Neural progenitor cell (in vitro differentiated cells): Measurements from ENCODE around the gene PDLIM4.

Source experiments
- EZH2phosphoT487 ChIP-seq: fragments of 200-600 bp; sonication (generic); IDR thresholded peaks from 2 replicates; pipeline ENCODE4 v1.6.1; 2017; ENCODE audit warnings: antibody characterized with exemption
- TF ChIP-seq, protein P1 (sequence below): fragments of 200-600 bp; sonication (generic); IDR thresholded peaks from 2 replicates; pipeline ENCODE4 v1.5.1; 2017; ENCODE audit warnings: antibody characterized with exemption, mild to moderate bottlenecking

DNA sequence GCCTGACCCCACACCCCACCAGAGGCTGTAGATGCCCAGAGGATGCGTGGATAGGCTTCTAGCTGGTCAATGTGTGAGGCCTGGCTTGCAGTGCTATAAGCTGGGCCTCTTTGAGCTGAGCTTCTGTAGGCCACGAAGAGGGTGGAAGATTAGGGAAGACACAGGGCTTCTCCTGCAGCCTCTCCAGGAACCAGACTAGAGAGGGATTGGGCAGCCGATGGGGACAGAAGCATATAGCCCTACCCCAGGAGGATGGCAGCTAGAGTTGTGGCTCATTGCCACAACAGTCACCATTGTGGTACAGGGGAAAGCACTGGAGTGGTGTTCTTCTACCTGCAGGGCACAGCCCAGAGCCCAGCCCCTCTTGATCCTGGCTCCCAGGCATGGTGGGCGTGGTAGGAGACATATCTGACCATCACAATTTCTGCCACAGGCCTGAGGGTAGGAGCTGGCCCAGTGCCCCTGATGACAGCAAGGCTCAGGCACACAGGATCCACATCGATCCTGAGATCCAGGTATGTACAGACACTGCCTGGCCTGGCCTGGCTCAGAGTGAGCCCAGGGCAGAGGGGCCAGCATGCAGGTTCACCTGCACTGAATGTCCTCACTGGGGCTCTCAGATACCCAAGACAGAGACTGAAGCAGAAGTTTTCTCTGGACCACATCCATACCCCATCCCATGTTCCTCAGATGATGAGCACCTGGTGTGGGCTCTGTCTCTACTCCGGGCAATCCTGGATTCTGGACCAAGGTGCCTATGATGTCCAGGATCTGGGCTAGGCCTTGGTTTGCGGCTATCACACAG lies 8.7 kb downstream of the PDLIM4 start:
- TF ChIP-seq EZH2phosphoT487 = no peak
- TF ChIP-seq, protein P1, sequence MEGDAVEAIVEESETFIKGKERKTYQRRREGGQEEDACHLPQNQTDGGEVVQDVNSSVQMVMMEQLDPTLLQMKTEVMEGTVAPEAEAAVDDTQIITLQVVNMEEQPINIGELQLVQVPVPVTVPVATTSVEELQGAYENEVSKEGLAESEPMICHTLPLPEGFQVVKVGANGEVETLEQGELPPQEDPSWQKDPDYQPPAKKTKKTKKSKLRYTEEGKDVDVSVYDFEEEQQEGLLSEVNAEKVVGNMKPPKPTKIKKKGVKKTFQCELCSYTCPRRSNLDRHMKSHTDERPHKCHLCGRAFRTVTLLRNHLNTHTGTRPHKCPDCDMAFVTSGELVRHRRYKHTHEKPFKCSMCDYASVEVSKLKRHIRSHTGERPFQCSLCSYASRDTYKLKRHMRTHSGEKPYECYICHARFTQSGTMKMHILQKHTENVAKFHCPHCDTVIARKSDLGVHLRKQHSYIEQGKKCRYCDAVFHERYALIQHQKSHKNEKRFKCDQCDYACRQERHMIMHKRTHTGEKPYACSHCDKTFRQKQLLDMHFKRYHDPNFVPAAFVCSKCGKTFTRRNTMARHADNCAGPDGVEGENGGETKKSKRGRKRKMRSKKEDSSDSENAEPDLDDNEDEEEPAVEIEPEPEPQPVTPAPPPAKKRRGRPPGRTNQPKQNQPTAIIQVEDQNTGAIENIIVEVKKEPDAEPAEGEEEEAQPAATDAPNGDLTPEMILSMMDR = no peak
